H1 (cell line): ENCODE data around the gene DDX3X. TPM values are rescaled to one million over a fixed set of nuclear protein-coding genes. Genes with fewer than 3 reads are reported as not detected.
A peak's percentile ranks its signal among the peaks of the same experiment; 100 is the strongest.

Experiments
- CTCF ChIA-PET: fragments of 300-600 bp; sonication (Branson Sonifier 250); formaldehyde crosslinking; loops from one replicate; lab custom pipeline; 2021; ENCODE audit not compliant: partially characterized antibody; lab: Charles Lee
- POLR2A ChIA-PET: fragments of 300-600 bp; sonication (Branson Sonifier 250); formaldehyde crosslinking; loops from one replicate; lab custom pipeline; 2021; ENCODE audit warnings: inconsistent platforms; ENCODE audit not compliant: partially characterized antibody; lab: Charles Lee
- DNase-seq, 2 experiments: peaks; one replicate each; pipeline versions ENCODE4 v3.0.0 to v3.0.0-alpha.2; 2010 to 2022; ENCODE audit warnings: low spot score in 2 of 2, low read depth in 1 of 2, mixed read lengths in 1 of 2
- FAIRE-seq: peaks from 2 replicates; lab custom pipeline; 2011; peaks lifted over from hg19 to GRCh38; lab: Jason Lieb, UNC
- H2AFZ ChIP-seq: 2 replicates; pipeline ENCODE4 v1.8.1; 2012; ENCODE audit warnings: low read length, inconsistent platforms
- H2AK5ac ChIP-seq: 2 replicates; pipeline ENCODE4 v1.6.1; 2013; ENCODE audit warnings: low read depth, low read length
- H2BK120ac ChIP-seq: replicated peaks from 2 replicates; pipeline ENCODE3; 2013; ENCODE audit warnings: low read depth, low read length, inconsistent platforms
- H2BK12ac ChIP-seq: 2 replicates; pipeline ENCODE4 v1.6.1; 2013; ENCODE audit warnings: low read depth, low read length
- H2BK15ac ChIP-seq: 2 replicates; pipeline ENCODE4 v1.6.1; 2013; ENCODE audit warnings: low read length
- H2BK20ac ChIP-seq: 2 replicates; pipeline ENCODE4 v1.6.1; 2013; ENCODE audit warnings: low read length
- H2BK5ac ChIP-seq: 2 replicates; pipeline ENCODE4 v1.6.1; 2013; ENCODE audit warnings: low read depth, low read length
- H3K14ac ChIP-seq: 2 replicates; pipeline ENCODE4 v1.6.1; 2013; ENCODE audit warnings: inconsistent platforms; ENCODE audit not compliant: insufficient read length
- H3K18ac ChIP-seq: 2 replicates; pipeline ENCODE4 v1.6.1; 2013; ENCODE audit warnings: low read length; ENCODE audit errors: extremely low read depth
- H3K23ac ChIP-seq: 2 replicates; pipeline ENCODE4 v1.6.1; 2013; ENCODE audit warnings: inconsistent platforms; ENCODE audit not compliant: insufficient read length
- H3K23me2 ChIP-seq: 2 replicates; pipeline ENCODE4 v1.6.1; 2013; ENCODE audit warnings: low read depth, low read length
- H3K27ac ChIP-seq: 2 replicates; pipeline ENCODE4 v1.6.1; 2011; ENCODE audit warnings: low read depth, low read length, inconsistent platforms
- H3K27me3 ChIP-seq, 4 experiments: replicated peaks in 1 of 4; 1 replicate in 1 of 4; 2 replicates in 3 of 4; pipeline versions ENCODE4 v1.6.1 to v1.8.1; 2011 to 2013; ENCODE audit warnings: low read length in 3 of 4, mild to moderate bottlenecking in 3 of 4, inconsistent platforms in 2 of 4, mixed read lengths in 2 of 4, moderate library complexity in 1 of 4; ENCODE audit not compliant: control insufficient read depth in 3 of 4, insufficient read depth in 3 of 4; ENCODE audit errors: extremely low read depth in 1 of 4
- H3K36me3 ChIP-seq, 4 experiments: 2 replicates each; pipeline versions ENCODE4 v1.6.1 to v1.8.1; 2011 to 2013; ENCODE audit warnings: mild to moderate bottlenecking in 4 of 4, low read length in 3 of 4, moderate library complexity in 2 of 4, control low read depth in 1 of 4, inconsistent platforms in 1 of 4; ENCODE audit not compliant: insufficient read depth in 4 of 4, control insufficient read depth in 2 of 4
- H3K4ac ChIP-seq: replicated peaks from 2 replicates; pipeline ENCODE3; 2013; ENCODE audit warnings: low read length, low read depth, mixed read lengths, inconsistent platforms; ENCODE audit not compliant: insufficient read length
- H3K4me1 ChIP-seq, 4 experiments: replicated peaks in 1 of 4; 1 replicate in 1 of 4; 2 replicates in 3 of 4; pipeline versions ENCODE4 v1.6.1 to v1.8.1; 2011 to 2013; ENCODE audit warnings: low read length in 3 of 4, inconsistent platforms in 2 of 4, mixed read lengths in 1 of 4; ENCODE audit not compliant: insufficient read depth in 4 of 4, control insufficient read depth in 3 of 4
- H3K4me2 ChIP-seq, 2 experiments: 2 replicates each; pipeline versions ENCODE4 v1.6.1 to v1.8.1; 2011 to 2013; ENCODE audit warnings: low read depth in 2 of 2, low read length in 2 of 2, control low read depth in 1 of 2, inconsistent platforms in 1 of 2, mild to moderate bottlenecking in 1 of 2; ENCODE audit not compliant: insufficient read depth in 1 of 2
- H3K4me3 ChIP-seq, 4 experiments: fragments of 200-600, 300-600 bp in 1 of 4; sonication (generic), shearing (Covaris generic), sonication (Bioruptor Twin) in 1 of 4; 2 replicates each; pipeline versions ENCODE4 v1.5.1 to v1.8.1; 2011 to 2016; ENCODE audit warnings: low read length in 4 of 4, low read depth in 3 of 4, control low read depth in 2 of 4, inconsistent platforms in 2 of 4, mild to moderate bottlenecking in 2 of 4, mixed read lengths in 1 of 4, moderate library complexity in 1 of 4; ENCODE audit not compliant: insufficient read depth in 2 of 4; ENCODE audit errors: extremely low read depth in 1 of 4
- H3K56ac ChIP-seq: replicated peaks from 2 replicates; pipeline ENCODE3; 2013; ENCODE audit warnings: low read depth, mild to moderate bottlenecking, mixed read lengths, low read length, inconsistent platforms; ENCODE audit not compliant: insufficient read length
- H3K79me1 ChIP-seq: 2 replicates; pipeline ENCODE4 v1.6.1; 2013; ENCODE audit warnings: low read depth, low read length, control low read depth
- H3K79me2 ChIP-seq, 2 experiments: 2 replicates each; pipeline versions ENCODE4 v1.6.1 to v1.8.1; 2012 to 2013; ENCODE audit warnings: low read length in 2 of 2, mild to moderate bottlenecking in 2 of 2, inconsistent platforms in 1 of 2; ENCODE audit not compliant: insufficient read depth in 2 of 2, control insufficient read depth in 1 of 2
- H3K9ac ChIP-seq, 4 experiments: replicated peaks in 1 of 4; 1 replicate in 1 of 4; 2 replicates in 3 of 4; pipeline versions ENCODE4 v1.6.1 to v1.8.1; 2011 to 2013; ENCODE audit warnings: low read depth in 3 of 4, low read length in 3 of 4, control low read depth in 2 of 4, mild to moderate bottlenecking in 2 of 4, moderate library complexity in 2 of 4, inconsistent platforms in 1 of 4; ENCODE audit errors: extremely low read depth in 1 of 4
- H3K9me3 ChIP-seq, 2 experiments: 2 replicates each; pipeline versions ENCODE4 v1.6.1 to v1.8.1; 2012 to 2013; ENCODE audit warnings: mild to moderate bottlenecking in 2 of 2, moderate library complexity in 2 of 2, control low read depth in 1 of 2, inconsistent platforms in 1 of 2, low read depth in 1 of 2, low read length in 1 of 2, mixed read lengths in 1 of 2; ENCODE audit not compliant: insufficient read depth in 2 of 2
- H4K20me1 ChIP-seq, 2 experiments: replicated peaks in 1 of 2; 2 replicates each; pipeline versions ENCODE3 to v1.8.1; 2011 to 2013; ENCODE audit warnings: inconsistent platforms in 2 of 2, low read length in 2 of 2, mild to moderate bottlenecking in 1 of 2; ENCODE audit not compliant: insufficient read depth in 2 of 2, control insufficient read depth in 1 of 2
- H4K5ac ChIP-seq: 2 replicates; pipeline ENCODE4 v1.6.1; 2013; ENCODE audit warnings: low read length, low read depth, mixed read lengths, inconsistent platforms; ENCODE audit not compliant: insufficient read length
- H4K8ac ChIP-seq: 2 replicates; pipeline ENCODE4 v1.8.0; 2013; ENCODE audit warnings: mild to moderate bottlenecking, moderate library complexity, low read length, inconsistent platforms; ENCODE audit not compliant: insufficient read depth; ENCODE audit errors: extremely low read depth
- H4K91ac ChIP-seq: replicated peaks from 2 replicates; pipeline ENCODE3; 2013; ENCODE audit warnings: low read length, mixed read lengths, inconsistent platforms; ENCODE audit not compliant: insufficient read length
- POLR2AphosphoS5 ChIP-seq: IDR thresholded peaks from 2 replicates; pipeline ENCODE4 v1.6.1; 2011; ENCODE audit warnings: low read depth, low read length
- RAD21 ChIP-seq, 2 experiments: IDR thresholded peaks in 1 of 2; conservative IDR thresholded peaks in 1 of 2; 2 replicates each; pipeline ENCODE4 v1.6.1; 2011; ENCODE audit warnings: low read depth in 2 of 2, low read length in 2 of 2, improper control_type of control experiment in 1 of 2, inconsistent platforms in 1 of 2, mild to moderate bottlenecking in 1 of 2, moderate library complexity in 1 of 2
- WGBS, 2 experiments: shearing (Covaris generic) in 1 of 2; methylation state at CpG; one replicate each; pipeline versions ENCODE4 v1.1.6 to v1.1.7; 2013 to 2015; ENCODE audit warnings: low lambda C conversion rate in 2 of 2, mixed read lengths in 2 of 2, inconsistent platforms in 1 of 2, low coverage in 1 of 2, missing lambda C conversion rate in 1 of 2; ENCODE audit not compliant: insufficient replicate concordance in 2 of 2, insufficient coverage in 1 of 2, insufficient read length in 1 of 2; ENCODE audit errors: extremely low coverage in 1 of 2, missing lambda C conversion rate in 1 of 2; 5-methylcytosine and 5-hydroxymethylcytosine counted together
- polyA plus RNA-seq, 7 experiments: library from polyadenylated mRNA; depleted of rRNA in 3 of 7; stranded (reverse) in 5 of 7; unstranded in 2 of 7; fragments of >200 nt in 5 of 7; fragments of 200-250 nt in 2 of 7; gene quantifications; 1 replicate in 5 of 7; 2 replicates in 1 of 7; 4 replicates in 1 of 7; pipeline versions ENCODE4 v1.2.1 to v1.2.3, GENCODE V29; 2011 to 2013; ENCODE audit warnings: missing spikeins in 2 of 7, mixed read lengths in 2 of 7
- total RNA-seq: library from RNA; stranded (reverse); fragmentation: NEBNext Ultra II Directional; extraction: Animal tissue kit (Norgen Biotek cat#: 25700); gene quantifications from 2 replicates; pipeline ENCODE4 v1.2.1, GENCODE V29; 2021
- TF ChIP-seq, protein P1 (sequence below), 3 experiments: IDR thresholded peaks; 1 replicate in 2 of 3; 2 replicates in 1 of 3; pipeline versions ENCODE4 v1.5.1 to v1.6.1; 2011; ENCODE audit warnings: low read length in 3 of 3, mild to moderate bottlenecking in 3 of 3, inconsistent platforms in 2 of 3, low read depth in 1 of 3, moderate library complexity in 1 of 3; ENCODE audit not compliant: insufficient read depth in 1 of 3; ENCODE audit errors: control extremely low read depth in 1 of 3

DDX3X gene
- total and polyA plus RNA-seq, 2 of the 8 experiments (the other 6 are each of a cell fraction or from before 2014, with no cell fraction given) = 39.4 to 291 TPM

- Histone ChIP-seq H3K79me2 (no peaks in the 10 kb centered on the region), H2BK12ac (no peak overlapping the region), H3K27ac (no peak overlapping the region), H4K91ac (no peak overlapping the region), H3K4me3 (no peak overlapping the region), H3K18ac (no peak overlapping the region), H4K20me1 (no peaks in the 10 kb centered on the region), H2BK20ac (no peak overlapping the region), H3K14ac (no peak overlapping the region)
- CTCF ChIA-PET = interaction anchor here (0.7 to 2.2 kb wide), 5 partner anchors 9 to 113 kb away, joined by 3 to 6 read pairs (median 4); no protein-coding TSS in a partner anchor
- peak in 1 of 2 experiments; percentile 46 for DNase-seq
- TF ChIP-seq, protein P1, sequence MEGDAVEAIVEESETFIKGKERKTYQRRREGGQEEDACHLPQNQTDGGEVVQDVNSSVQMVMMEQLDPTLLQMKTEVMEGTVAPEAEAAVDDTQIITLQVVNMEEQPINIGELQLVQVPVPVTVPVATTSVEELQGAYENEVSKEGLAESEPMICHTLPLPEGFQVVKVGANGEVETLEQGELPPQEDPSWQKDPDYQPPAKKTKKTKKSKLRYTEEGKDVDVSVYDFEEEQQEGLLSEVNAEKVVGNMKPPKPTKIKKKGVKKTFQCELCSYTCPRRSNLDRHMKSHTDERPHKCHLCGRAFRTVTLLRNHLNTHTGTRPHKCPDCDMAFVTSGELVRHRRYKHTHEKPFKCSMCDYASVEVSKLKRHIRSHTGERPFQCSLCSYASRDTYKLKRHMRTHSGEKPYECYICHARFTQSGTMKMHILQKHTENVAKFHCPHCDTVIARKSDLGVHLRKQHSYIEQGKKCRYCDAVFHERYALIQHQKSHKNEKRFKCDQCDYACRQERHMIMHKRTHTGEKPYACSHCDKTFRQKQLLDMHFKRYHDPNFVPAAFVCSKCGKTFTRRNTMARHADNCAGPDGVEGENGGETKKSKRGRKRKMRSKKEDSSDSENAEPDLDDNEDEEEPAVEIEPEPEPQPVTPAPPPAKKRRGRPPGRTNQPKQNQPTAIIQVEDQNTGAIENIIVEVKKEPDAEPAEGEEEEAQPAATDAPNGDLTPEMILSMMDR (IDR thresholded peaks at IDR 0.05; ENCODE audit: control extremely low read depth in 1 of 3, insufficient read depth in 1 of 3, low read depth in 1 of 3, low read length in 3 of 3) = peak; percentile 44 to 66 (median 49)
- no peak for TF ChIP-seq POLR2AphosphoS5
- peak; percentile 68 to 75 for TF ChIP-seq RAD21 (IDR thresholded peaks at IDR 0.05 in 1 of 2, conservative IDR thresholded peaks at IDR 0.05 in 1 of 2; ENCODE audit: low read depth in 2 of 2, low read length in 2 of 2)
- TF ChIP-seq, all 59 proteins: peak for 2
- H3K36me3 ChIP-seq = no peaks in the 10 kb centered on the region
- no peak overlapping the region for H4K5ac ChIP-seq
- H2AK5ac ChIP-seq = no peak overlapping the region
- H2BK15ac ChIP-seq = no peak overlapping the region
- no peaks in the 10 kb centered on the region for H3K9me3 ChIP-seq
- WGBS, 2 experiments = 78% methylated on average over 6 of the region's 6 CpGs; no CpG with 5 or more reads in 1 of the 2 experiments
- H3K56ac ChIP-seq = no peak overlapping the region
- no peak overlapping the region for H2BK5ac ChIP-seq
- peak; percentile 72 for FAIRE-seq
- H2BK120ac ChIP-seq = no peak overlapping the region
- no peaks in the 10 kb centered on the region for H3K79me1 ChIP-seq
- no peak overlapping the region for H2AFZ ChIP-seq
- no peak overlapping the region for H3K9ac ChIP-seq
- H4K8ac ChIP-seq = no peak overlapping the region
- POLR2A ChIA-PET = interaction anchor here (1.3 kb wide), 1 partner anchor 11 kb away, joined by 4 read pairs; no protein-coding TSS in a partner anchor
- H3K4ac ChIP-seq = no peak overlapping the region
- H3K4me2 ChIP-seq = no peak overlapping the region
- peaks cover 0 to 6% (median 3%) of the 10 kb centered on the region in 4 experiments; a peak in 3 of 7 replicates for H3K4me1 ChIP-seq
- H3K23me2 ChIP-seq = no peaks in the 10 kb centered on the region
- H3K27me3 ChIP-seq = no peaks in the 10 kb centered on the region
- H3K23ac ChIP-seq = no peak overlapping the region
These were observed 40.7 kb upstream of the DDX3X start for GRCh38 chrX:41293269-41293668.
